AG08396 (cell line): ENCODE results near the gene ARCN1.

Experiments
- DNase-seq: peaks from one replicate; pipeline ENCODE4 v3.0.0; 2012; ENCODE audit warnings: low spot score, mixed read lengths

ARCN1 gene

GRCh38 chr11:118621784-118622375, 49.7 kb downstream of the ARCN1 start:
- DNase-seq = no peak

GRCh38 chr11:118622376-118623268, 50.4 kb downstream of the ARCN1 start:
- DNase-seq = peak; percentile 78

DNA sequence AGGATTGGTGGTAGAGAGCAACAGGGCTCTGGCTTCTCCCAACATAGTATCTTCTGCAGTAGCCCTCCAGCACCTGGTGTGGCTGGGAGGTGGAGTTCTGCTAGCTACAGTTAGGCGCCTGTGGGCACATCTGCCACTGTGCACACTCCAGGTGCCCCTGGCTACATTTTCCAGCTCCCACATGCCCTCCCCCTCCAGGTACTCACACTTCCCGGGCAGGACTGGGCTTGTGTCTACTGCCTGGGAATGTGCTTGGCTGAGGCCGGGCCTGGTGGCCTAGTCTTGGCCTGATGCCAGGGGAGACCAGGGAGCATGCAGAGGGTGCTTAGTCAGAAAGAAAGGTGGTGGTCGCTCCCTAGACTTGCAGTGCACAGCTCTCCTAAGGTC, 51.1 kb downstream of the ARCN1 start:
- DNase-seq = peak; percentile 41

DNA sequence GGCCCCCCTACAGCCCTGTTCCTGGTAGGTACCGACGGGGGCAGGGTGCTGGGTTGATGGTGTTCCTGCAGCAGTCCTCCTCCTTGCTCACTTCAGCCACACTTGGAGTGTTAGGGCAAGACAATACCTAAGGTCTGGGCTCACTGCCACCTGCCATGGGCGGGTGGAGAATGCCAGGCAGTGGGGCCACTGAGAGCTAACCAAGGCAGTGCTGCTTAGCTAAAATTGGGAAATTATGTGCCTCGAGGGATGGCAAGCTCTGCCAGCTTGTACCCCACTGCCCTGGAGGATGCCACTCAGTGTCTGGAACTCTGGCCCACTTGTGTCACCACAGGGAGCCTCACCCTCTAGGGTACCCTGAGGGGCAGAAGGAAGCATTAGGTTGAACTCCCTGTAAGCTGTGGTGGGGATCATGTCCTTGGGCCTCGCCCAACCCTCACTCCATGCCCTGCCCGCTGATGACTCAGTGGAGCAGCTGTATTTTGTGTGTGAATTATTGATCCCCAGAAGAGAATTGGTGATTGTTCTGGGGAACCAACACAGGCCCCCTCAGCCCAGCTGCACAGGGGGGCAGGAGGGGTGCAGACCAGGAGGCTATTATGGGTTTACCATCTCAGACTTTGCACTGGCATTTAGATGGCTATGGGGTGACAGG, 53.0 kb downstream of the ARCN1 start:
- DNase-seq = no peak

DNA sequence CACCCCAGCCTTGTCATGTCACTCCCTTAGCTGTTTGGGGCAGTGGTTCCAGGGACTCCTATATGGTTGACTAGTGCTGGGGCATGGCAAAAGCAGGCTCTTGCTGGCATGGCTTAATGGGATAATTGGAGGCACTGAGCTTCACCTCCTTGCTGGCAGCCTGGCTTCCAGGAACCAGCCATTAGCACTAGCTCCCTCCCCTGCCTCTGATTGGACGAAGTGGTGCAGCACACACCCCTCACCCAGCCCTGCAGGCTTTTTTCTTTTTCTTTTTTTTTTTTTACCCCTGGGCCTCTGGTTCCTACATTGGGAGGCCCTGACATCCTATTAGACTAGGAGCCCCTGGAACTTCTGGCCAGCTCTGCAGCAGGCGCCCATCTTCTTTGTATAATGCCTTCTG, 53.8 kb downstream of the ARCN1 start:
- DNase-seq = no peak

- DNase-seq = no peak
Measured at GRCh38 chr11:118627566-118627965, 55.4 kb downstream of the ARCN1 start.

- DNase-seq = no peak
Measured at GRCh38 chr11:118628031-118628430, 55.8 kb downstream of the ARCN1 start.

GRCh38 chr11:118628432-118628831, 56.2 kb downstream of the ARCN1 start:
- DNase-seq = no peak

- DNase-seq = no peak
Measured at GRCh38 chr11:118628861-118629549, 56.8 kb downstream of the ARCN1 start.

DNA sequence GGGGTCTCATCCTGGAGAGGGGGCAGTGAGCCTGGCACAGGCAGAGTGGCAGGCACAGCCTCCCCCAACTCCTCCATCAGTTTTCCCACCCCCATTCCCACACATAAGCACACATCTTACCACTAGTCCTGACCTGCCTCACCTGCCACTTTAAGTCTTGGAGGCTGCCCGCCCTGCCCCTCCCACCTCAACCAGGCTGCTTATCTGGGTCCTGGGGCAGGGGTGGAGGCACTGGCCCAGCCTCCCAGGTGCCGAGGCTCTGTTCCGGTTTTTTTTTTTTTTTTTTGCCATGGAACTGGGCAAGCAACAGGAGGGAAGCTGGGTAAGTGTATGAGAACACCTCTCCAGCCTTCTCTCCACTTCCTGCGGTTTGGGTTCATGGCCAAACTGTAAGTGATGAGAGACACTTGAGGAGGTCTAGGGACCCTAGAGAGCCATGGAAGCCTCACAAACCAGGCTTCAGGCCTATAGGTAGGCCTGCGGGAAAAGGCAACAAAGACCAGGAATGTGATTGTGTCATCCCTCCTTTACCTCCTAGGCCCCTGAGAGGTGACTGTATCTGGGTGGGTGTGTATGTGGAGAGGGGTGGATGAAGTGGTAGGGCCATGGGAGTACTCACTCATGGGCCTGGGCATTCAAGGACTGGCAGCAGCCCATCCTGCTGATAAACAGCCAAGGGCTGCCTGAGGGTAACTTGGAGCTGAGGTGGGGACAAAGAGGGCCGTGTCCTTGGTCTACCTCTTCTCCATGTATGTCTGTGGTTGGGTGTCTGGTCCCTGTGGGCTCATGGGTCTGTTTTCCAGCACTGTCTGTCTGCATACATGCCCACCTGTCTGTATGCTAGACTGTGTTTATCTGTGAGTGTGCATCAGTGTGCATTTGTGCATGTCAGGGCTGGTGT, 57.8 kb downstream of the ARCN1 start:
- no peak for DNase-seq

GRCh38 chr11:118631142-118631909, 59.1 kb downstream of the ARCN1 start:
- DNase-seq = no peak

- DNase-seq = no peak
Measured at GRCh38 chr11:118632577-118633318, 60.5 kb downstream of the ARCN1 start.

DNA sequence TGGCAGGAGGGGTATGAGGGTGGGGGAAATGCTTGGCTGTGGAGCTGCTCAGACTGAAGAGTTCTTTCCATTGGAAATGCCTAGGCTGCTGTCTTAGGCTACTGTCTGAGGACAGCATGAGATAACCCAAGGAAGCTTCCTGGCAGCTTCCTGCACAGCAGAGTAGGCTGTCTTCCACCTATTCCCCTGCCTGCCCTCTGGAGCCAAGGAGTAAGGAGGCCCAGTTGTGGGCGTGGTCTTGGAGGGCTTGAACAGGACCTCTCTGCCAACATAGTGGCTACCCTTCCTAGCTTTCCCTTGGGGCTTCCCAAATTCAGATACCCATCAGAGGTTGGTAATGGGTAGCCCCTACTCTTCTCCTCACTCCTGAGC, 61.1 kb downstream of the ARCN1 start:
- DNase-seq = no peak

DNA sequence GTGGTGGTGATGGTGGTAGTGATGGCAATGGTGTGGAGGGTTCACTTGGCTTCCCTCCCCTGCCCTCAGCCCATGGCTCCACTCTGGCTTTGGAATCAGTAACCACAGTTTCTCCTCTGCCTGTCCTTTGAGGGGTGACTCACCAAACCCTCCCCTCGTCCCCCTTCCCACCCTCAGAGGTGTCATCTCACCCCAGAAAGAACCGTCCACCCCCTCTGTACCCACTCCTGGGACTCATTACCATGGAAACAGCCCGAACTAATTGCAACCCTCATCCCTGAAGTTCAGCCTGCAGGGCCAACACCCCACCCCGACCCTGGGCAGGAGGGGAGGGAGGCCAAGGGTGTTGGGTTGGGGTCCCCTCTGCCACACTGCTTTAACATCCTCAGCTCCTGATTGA, 61.8 kb downstream of the ARCN1 start:
- peak; percentile 74 for DNase-seq

GRCh38 chr11:118634431-118635236, 62.4 kb downstream of the ARCN1 start:
- peak; percentile 71 for DNase-seq

DNA sequence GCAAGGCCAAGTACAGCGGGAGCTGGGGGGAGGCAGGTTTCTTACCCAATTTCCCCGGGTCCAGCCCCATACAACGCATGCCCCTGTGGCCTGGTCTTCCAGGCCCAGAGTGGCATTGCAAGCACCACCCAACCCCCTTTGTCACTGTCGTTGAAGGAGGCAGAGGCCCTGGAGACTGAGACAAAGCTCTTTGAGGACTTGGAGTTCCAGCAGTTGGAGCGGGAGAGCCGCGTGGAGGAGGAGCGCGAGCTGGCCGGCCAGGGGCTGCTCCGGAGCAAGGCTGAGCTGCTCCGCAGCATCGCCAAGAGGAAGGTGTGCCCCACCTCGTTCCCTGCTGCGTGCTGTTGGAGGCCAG, 63.0 kb downstream of the ARCN1 start:
- DNase-seq = no peak

DNA sequence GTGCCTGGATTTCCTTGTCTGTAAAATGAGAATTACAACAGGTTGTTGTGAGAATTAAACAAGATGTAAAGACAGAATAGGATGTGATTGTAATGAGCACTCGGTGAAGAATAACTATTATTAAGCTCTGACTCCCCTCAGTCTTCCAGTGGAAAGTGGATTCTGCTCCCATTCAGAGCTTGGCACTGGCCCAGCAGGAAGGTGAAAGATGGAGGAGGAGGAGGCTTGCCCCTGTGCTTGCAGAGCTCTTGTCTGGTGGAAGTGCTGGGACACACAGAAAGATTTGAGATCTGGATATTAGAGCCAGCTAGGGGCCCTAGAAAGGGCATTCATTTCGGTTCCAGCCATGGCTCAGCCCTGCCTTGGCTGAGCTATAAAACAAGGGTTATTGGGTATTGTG, 63.4 kb downstream of the ARCN1 start:
- DNase-seq = no peak

GRCh38 chr11:118636569-118637290, 64.5 kb downstream of the ARCN1 start:
- DNase-seq = no peak

DNA sequence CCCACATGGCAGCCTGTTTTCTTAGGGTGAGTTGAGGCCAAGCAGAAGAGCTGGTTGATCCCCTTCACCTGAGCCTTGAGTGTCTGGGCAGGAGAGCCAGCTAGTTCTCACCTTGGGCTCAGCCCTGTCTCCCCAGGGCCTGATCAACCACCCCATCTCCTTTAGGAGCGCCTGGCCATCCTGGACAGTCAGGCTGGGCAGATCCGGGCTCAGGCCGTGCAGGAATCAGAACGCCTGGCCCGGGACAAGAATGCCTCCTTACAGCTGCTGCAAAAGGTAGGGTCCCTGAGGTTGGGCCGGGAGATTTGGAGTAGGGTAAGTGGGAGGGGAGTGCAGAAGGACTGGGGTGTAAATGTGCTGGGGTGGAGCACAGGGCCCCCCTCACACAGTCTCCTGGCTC, 66.5 kb downstream of the ARCN1 start:
- no peak for DNase-seq
